ENCODE results near the gene EFHC1. TPM values are rescaled to one million over a fixed set of nuclear protein-coding genes. Genes with fewer than 3 reads are reported as not detected.

EFHC1 gene
- total RNA-seq, 1 experiment from 2014 or later: 12.4 TPM

GRCh38 chr6:52499026-52499425 lies 78.9 kb downstream of the EFHC1 start:
- Histone ChIP-seq H3K27me3 (ENCODE audit: insufficient read depth, low read length) (no peaks in the 10 kb centered on the region), H3K9me2 (ENCODE audit: insufficient read depth) (no peaks in the 10 kb centered on the region), H3K4me2 (ENCODE audit: low read length) (no peak overlapping the region), H3K9me3 (ENCODE audit: control insufficient read depth in 1 of 2, insufficient read depth in 1 of 2, low read depth in 1 of 2, low read length in 2 of 2) (no peaks in the 10 kb centered on the region), H3K4me3 (replicated peaks in 1 of 2; ENCODE audit: low read depth in 1 of 2, low read length in 2 of 2) (no peak overlapping the region), H4K20me1 (ENCODE audit: insufficient read depth) (no peaks in the 10 kb centered on the region), H3K79me2 (ENCODE audit: insufficient read depth, low read length) (no peaks in the 10 kb centered on the region), H3K9ac (ENCODE audit: low read length) (no peak overlapping the region), H3K36me3 (ENCODE audit: control insufficient read depth in 1 of 2, insufficient read depth in 2 of 2, low read length in 2 of 2) (peaks cover 3 to 8% of the 10 kb centered on the region in 2 experiments; a peak in 2 of 4 replicates), H2AFZ (ENCODE audit: low read depth, low read length, poor library complexity, severe bottlenecking) (no peak overlapping the region), H3K27ac (ENCODE audit: low read depth, low read length) (no peak overlapping the region), H3K4me1 (ENCODE audit: control insufficient read depth in 1 of 2, insufficient read depth in 2 of 2, low read length in 2 of 2) (peaks cover 13 to 17% of the 10 kb centered on the region in 2 experiments)
- POLR2A ChIA-PET: no interaction called here
- CTCF ChIA-PET: no interaction called here
- intact Hi-C loops (cut with micrococcal nuclease): no loop called here
- no TSS peak for BruUV-seq (replicated peaks)
- ATAC-seq (no peak), DNase-seq (ENCODE audit: low read depth, low spot score) (no peak)
- RAD21 ChIA-PET (ENCODE audit: low non-redundant PET in 1 of 2, low total read pairs in 2 of 2, uncharacterized antibody in 2 of 2, unreplicated experiment in 2 of 2): no interaction called here
- TF ChIP-seq JUND (IDR thresholded peaks at IDR 0.05) (no peak), SRF (IDR thresholded peaks at IDR 0.05; ENCODE audit: low read depth) (no peak), TCF7L2 (IDR thresholded peaks at IDR 0.05; ENCODE audit: borderline replicate concordance, extremely low read depth, insufficient read depth, insufficient read length) (no peak), EZH2phosphoT487 (IDR thresholded peaks at IDR 0.05; ENCODE audit: borderline replicate concordance) (no peak), EGR1 (IDR thresholded peaks at IDR 0.05; ENCODE audit: low read depth) (no peak), SP1 (IDR thresholded peaks at IDR 0.05; ENCODE audit: low read depth) (no peak), CEBPB (IDR thresholded peaks at IDR 0.05; ENCODE audit: low read depth) (no peak), RAD21 (IDR thresholded peaks at IDR 0.05; ENCODE audit: low read depth) (no peak), CBX3 (IDR thresholded peaks at IDR 0.05; ENCODE audit: low read depth) (no peak), REST (IDR thresholded peaks at IDR 0.05; ENCODE audit: low read depth) (no peak), ZNF274 (IDR thresholded peaks at IDR 0.05; ENCODE audit: low read depth, low read length) (no peak), ZFX (IDR thresholded peaks at IDR 0.05) (no peak), ELF1 (IDR thresholded peaks at IDR 0.05; ENCODE audit: borderline replicate concordance, low read depth) (no peak)
- TF ChIP-seq, protein P1, sequence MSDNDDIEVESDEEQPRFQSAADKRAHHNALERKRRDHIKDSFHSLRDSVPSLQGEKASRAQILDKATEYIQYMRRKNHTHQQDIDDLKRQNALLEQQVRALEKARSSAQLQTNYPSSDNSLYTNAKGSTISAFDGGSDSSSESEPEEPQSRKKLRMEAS (IDR thresholded peaks at IDR 0.05): no peak
- TF ChIP-seq, protein P2, sequence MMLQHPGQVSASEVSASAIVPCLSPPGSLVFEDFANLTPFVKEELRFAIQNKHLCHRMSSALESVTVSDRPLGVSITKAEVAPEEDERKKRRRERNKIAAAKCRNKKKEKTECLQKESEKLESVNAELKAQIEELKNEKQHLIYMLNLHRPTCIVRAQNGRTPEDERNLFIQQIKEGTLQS (IDR thresholded peaks at IDR 0.05): no peak

Data from HCT116 (cell line).